IMR-90 (cell line): Measurements from ENCODE around the gene PLD5. TPM values are rescaled to one million over a fixed set of nuclear protein-coding genes. Genes with fewer than 3 reads are reported as not detected.

ENCODE experiments used
- ATAC-seq: fragments of 200-7000 bp; cut with Tn5 transposase; 2 replicates; pipeline ENCODE4 v1.9.1; 2020; ENCODE audit warnings: low read depth, mild to moderate bottlenecking, moderate library complexity
- BruUV-seq: library from RNA; stranded (reverse); fragments of 400-500 nt; replicated peaks from 2 replicates; lab custom pipeline; 2021; lab: Mats Ljungman, UMichigan
- CTCF ChIA-PET: fragments of 300-600 bp; formaldehyde crosslinking; extraction: SDS; loops from one replicate; lab custom pipeline; 2021; ENCODE audit warnings: antibody characterized with exemption; lab: Yijun Ruan, JAX
- POLR2A ChIA-PET: fragments of 300-600 bp; sonication (Branson Sonifier 250); formaldehyde crosslinking; loops from one replicate; lab custom pipeline; 2022; ENCODE audit warnings: antibody characterized with exemption; ENCODE audit not compliant: unreplicated experiment; lab: Charles Lee
- DNase-seq: peaks from one replicate; pipeline ENCODE4 v3.0.0; 2013
- H2AFZ ChIP-seq: replicated peaks from 2 replicates; pipeline ENCODE3; 2013; ENCODE audit warnings: low read length, mild to moderate bottlenecking; ENCODE audit not compliant: poor library complexity
- H2AK5ac ChIP-seq: 2 replicates; pipeline ENCODE4 v1.6.1; 2013; ENCODE audit warnings: low read depth, low read length, inconsistent platforms
- H2AK9ac ChIP-seq: replicated peaks from 2 replicates; pipeline ENCODE3; 2013; ENCODE audit warnings: mild to moderate bottlenecking, low read depth, low read length, moderate library complexity; ENCODE audit not compliant: poor library complexity
- H2BK120ac ChIP-seq: 2 replicates; pipeline ENCODE4 v1.6.1; 2013; ENCODE audit warnings: low read depth, low read length, inconsistent platforms
- H2BK15ac ChIP-seq: 3 replicates; pipeline ENCODE4 v1.6.1; 2013; ENCODE audit warnings: low read depth, low read length, inconsistent platforms
- H2BK20ac ChIP-seq: 2 replicates; pipeline ENCODE4 v1.6.1; 2013; ENCODE audit warnings: low read depth, mild to moderate bottlenecking, inconsistent platforms, low read length, moderate library complexity
- H2BK5ac ChIP-seq: 2 replicates; pipeline ENCODE4 v1.6.1; 2013; ENCODE audit warnings: mild to moderate bottlenecking, low read depth, low read length, inconsistent platforms; ENCODE audit not compliant: poor library complexity, severe bottlenecking
- H3K14ac ChIP-seq: replicated peaks from 2 replicates; pipeline ENCODE4 v1.6.1; 2013; ENCODE audit warnings: low read depth, low read length, inconsistent platforms
- H3K18ac ChIP-seq: 2 replicates; pipeline ENCODE4 v1.6.1; 2013; ENCODE audit warnings: low read depth, low read length, control low read depth
- H3K23ac ChIP-seq: 2 replicates; pipeline ENCODE4 v1.6.1; 2013; ENCODE audit warnings: low read depth, low read length, inconsistent platforms
- H3K27ac ChIP-seq: 2 replicates; pipeline ENCODE4 v1.5.1; 2013; ENCODE audit warnings: mild to moderate bottlenecking, control low read depth, low read length; ENCODE audit not compliant: insufficient read depth
- H3K27me3 ChIP-seq: 2 replicates; pipeline ENCODE4 v1.6.1; 2013; ENCODE audit warnings: low read length; ENCODE audit not compliant: control insufficient read depth, insufficient read depth
- H3K36me3 ChIP-seq: 2 replicates; pipeline ENCODE4 v1.6.1; 2013; ENCODE audit warnings: low read length, mixed read lengths; ENCODE audit not compliant: control insufficient read depth, insufficient read depth
- H3K4ac ChIP-seq: 2 replicates; pipeline ENCODE4 v1.6.1; 2013; ENCODE audit warnings: low read depth, low read length, inconsistent platforms
- H3K4me1 ChIP-seq: 2 replicates; pipeline ENCODE4 v1.6.1; 2013; ENCODE audit warnings: low read length, mixed read lengths; ENCODE audit not compliant: control insufficient read depth, insufficient read depth
- H3K4me2 ChIP-seq: 2 replicates; pipeline ENCODE4 v1.6.1; 2013; ENCODE audit warnings: low read depth, mild to moderate bottlenecking, control low read depth, low read length, moderate library complexity
- H3K4me3 ChIP-seq: 2 replicates; pipeline ENCODE4 v1.5.1; 2013; ENCODE audit warnings: low read depth, mild to moderate bottlenecking, control low read depth, low read length, moderate library complexity; ENCODE audit not compliant: insufficient read depth
- H3K56ac ChIP-seq: 2 replicates; pipeline ENCODE4 v1.6.1; 2013; ENCODE audit warnings: low read length, inconsistent platforms; ENCODE audit not compliant: insufficient read depth; ENCODE audit errors: extremely low read depth
- H3K79me1 ChIP-seq, 2 experiments: 2 replicates each; pipeline ENCODE4 v1.6.1; 2013; ENCODE audit warnings: low read length in 2 of 2, inconsistent platforms in 1 of 2, low read depth in 1 of 2
- H3K9ac ChIP-seq: 2 replicates; pipeline ENCODE4 v1.6.1; 2013; ENCODE audit warnings: low read depth, low read length, control low read depth
- H3K9me1 ChIP-seq: 2 replicates; pipeline ENCODE4 v1.6.1; 2013; ENCODE audit warnings: low read length, inconsistent platforms; ENCODE audit not compliant: insufficient read depth
- H3K9me3 ChIP-seq: 2 replicates; pipeline ENCODE4 v1.6.1; 2013; ENCODE audit warnings: low read length; ENCODE audit not compliant: control insufficient read depth, insufficient read depth
- H4K20me1 ChIP-seq: 2 replicates; pipeline ENCODE4 v1.6.1; 2013; ENCODE audit warnings: low read length, inconsistent platforms; ENCODE audit not compliant: insufficient read depth
- H4K5ac ChIP-seq: 2 replicates; pipeline ENCODE4 v1.6.1; 2013; ENCODE audit warnings: mild to moderate bottlenecking, low read depth, low read length, control low read depth
- H4K8ac ChIP-seq, 2 experiments: 2 replicates each; pipeline ENCODE4 v1.6.1; 2013; ENCODE audit warnings: low read depth in 2 of 2, low read length in 2 of 2, control low read depth in 1 of 2, inconsistent platforms in 1 of 2
- H4K91ac ChIP-seq: 2 replicates; pipeline ENCODE4 v1.6.1; 2013; ENCODE audit warnings: low read depth, low read length, inconsistent platforms; ENCODE audit not compliant: insufficient read depth
- BHLHE40 ChIP-seq: fragments of 150-350 bp; IDR thresholded peaks from 2 replicates; pipeline ENCODE4 v1.6.1; 2016; ENCODE audit warnings: mild to moderate bottlenecking, low read depth, low read length
- CEBPB ChIP-seq: IDR thresholded peaks from 2 replicates; pipeline ENCODE4 v1.6.1; 2012; ENCODE audit warnings: low read depth, low read length, improper control_type of control experiment
- CHD1 ChIP-seq: IDR thresholded peaks from 2 replicates; pipeline ENCODE4 v1.6.1; 2012; ENCODE audit warnings: low read depth, low read length, improper control_type of control experiment
- CTCF ChIP-seq: conservative IDR thresholded peaks from 2 replicates; pipeline ENCODE4 v1.5.1; 2012; ENCODE audit warnings: mild to moderate bottlenecking, low read depth, low read length, improper control_type of control experiment
- FOS ChIP-seq: fragments of 150-350 bp; IDR thresholded peaks from 2 replicates; pipeline ENCODE4 v1.6.1; 2016; ENCODE audit warnings: low read depth, low read length
- MAFK ChIP-seq: IDR thresholded peaks from 2 replicates; pipeline ENCODE4 v1.6.1; 2012; ENCODE audit warnings: low read depth, low read length, improper control_type of control experiment
- MAZ ChIP-seq: IDR thresholded peaks from 2 replicates; pipeline ENCODE4 v1.6.1; 2012; ENCODE audit warnings: low read depth, mild to moderate bottlenecking, low read length, improper control_type of control experiment, moderate library complexity, borderline replicate concordance
- MXI1 ChIP-seq: IDR thresholded peaks from 2 replicates; pipeline ENCODE4 v1.6.1; 2012; ENCODE audit warnings: low read depth, mild to moderate bottlenecking, low read length, moderate library complexity, borderline replicate concordance
- NFE2L2 ChIP-seq: fragments of 150-350 bp; IDR thresholded peaks from 2 replicates; pipeline ENCODE4 v1.6.1; 2016; ENCODE audit warnings: low read depth, mild to moderate bottlenecking, low read length
- POLR2A ChIP-seq: IDR thresholded peaks from 2 replicates; pipeline ENCODE4 v1.6.1; 2012; ENCODE audit warnings: mild to moderate bottlenecking, low read depth, low read length
- RAD21 ChIP-seq: IDR thresholded peaks from 2 replicates; pipeline ENCODE4 v1.6.1; 2012; ENCODE audit warnings: low read length, improper control_type of control experiment
- RCOR1 ChIP-seq: IDR thresholded peaks from 2 replicates; pipeline ENCODE4 v1.6.1; 2012; ENCODE audit warnings: mild to moderate bottlenecking, low read length, improper control_type of control experiment; ENCODE audit not compliant: insufficient replicate concordance
- RFX5 ChIP-seq: IDR thresholded peaks from 2 replicates; pipeline ENCODE4 v1.8.0; 2012; ENCODE audit warnings: low read depth, mild to moderate bottlenecking, low read length, moderate library complexity
- SMC3 ChIP-seq: fragments of 150-350 bp; IDR thresholded peaks from 2 replicates; pipeline ENCODE4 v1.6.1; 2016; ENCODE audit warnings: low read depth, mild to moderate bottlenecking, antibody characterized with exemption, low read length, moderate library complexity
- WGBS, 2 experiments: methylation state at CpG; one replicate each; pipeline versions ENCODE4 v1.1.5 to v1.1.7; 2013; ENCODE audit warnings: missing lambda C conversion rate in 2 of 2; ENCODE audit not compliant: insufficient read length in 1 of 2; ENCODE audit errors: extremely low coverage in 2 of 2; 5-methylcytosine and 5-hydroxymethylcytosine counted together
- dilution Hi-C: fragments of 300-500 bp; cut with HindIII; formaldehyde crosslinking; loops from one replicate; pipeline ENCODE4 v1.14.3; 2018; ENCODE audit warnings: low sequenced_read_pairs; ENCODE audit not compliant: unreplicated experiment
- in situ Hi-C: fragments of 300-500 bp; cut with MboI; formaldehyde crosslinking; loops from 3 replicates; pipeline ENCODE4 v1.14.3; 2019; ENCODE audit warnings: low sequenced_read_pairs, inconsistent platforms, mixed read lengths
- intact Hi-C: fragments of 100-400 bp; cut with micrococcal nuclease; formaldehyde crosslinking; loops from 2 replicates; pipeline ENCODE4 v1.10.0; 2022
- polyA plus RNA-seq, 3 experiments: library from polyadenylated mRNA; depleted of rRNA; stranded (reverse); fragments of >200 nt; gene quantifications; 2 replicates each; pipeline ENCODE4 v1.2.3, GENCODE V29; 2012; ENCODE audit warnings: low replicate concordance in 1 of 3
- total RNA-seq: library from RNA; depleted of rRNA; stranded (reverse); fragments of >200 nt; gene quantifications from 2 replicates; pipeline ENCODE4 v1.2.3, GENCODE V29; 2012
- TF ChIP-seq, protein P1 (sequence below): fragments of 150-350 bp; IDR thresholded peaks from 2 replicates; pipeline ENCODE4 v1.6.1; 2016; ENCODE audit warnings: low read depth, mild to moderate bottlenecking, low read length, moderate library complexity, borderline replicate concordance
- TF ChIP-seq, protein P2 (sequence below): fragments of 150-350 bp; IDR thresholded peaks from 2 replicates; pipeline ENCODE4 v1.6.1; 2017; ENCODE audit warnings: mild to moderate bottlenecking, antibody characterized with exemption, low read length, low read depth

The PLD5 gene
- total and polyA plus RNA-seq, 2 of the 4 experiments (the other 2 are of a cell fraction): not detected

- H2BK20ac ChIP-seq: no peak overlapping the region
- no peak overlapping the region for H4K5ac ChIP-seq
- no peak overlapping the region for H3K18ac ChIP-seq
- H3K4me1 ChIP-seq: no peaks in the 10 kb centered on the region
- no peak overlapping the region for H4K91ac ChIP-seq
- no peak overlapping the region for H3K56ac ChIP-seq
- no peak overlapping the region for H4K8ac ChIP-seq
- H3K79me1 ChIP-seq: no peaks in the 10 kb centered on the region
- H3K23ac ChIP-seq: no peak overlapping the region
- H2AK9ac ChIP-seq: no peak overlapping the region
- H2BK5ac ChIP-seq: no peak overlapping the region
- no peak overlapping the region for H3K4me2 ChIP-seq
- H3K36me3 ChIP-seq: no peaks in the 10 kb centered on the region
- no peak overlapping the region for H3K4ac ChIP-seq
- dilution Hi-C loops (no loop called here), in situ Hi-C loops (no loop called here), intact Hi-C loops (no loop called here)
- no TSS peak for BruUV-seq
- no peak overlapping the region for H3K9ac ChIP-seq
- no peak for TF ChIP-seq MAFK
- TF ChIP-seq, protein P1, sequence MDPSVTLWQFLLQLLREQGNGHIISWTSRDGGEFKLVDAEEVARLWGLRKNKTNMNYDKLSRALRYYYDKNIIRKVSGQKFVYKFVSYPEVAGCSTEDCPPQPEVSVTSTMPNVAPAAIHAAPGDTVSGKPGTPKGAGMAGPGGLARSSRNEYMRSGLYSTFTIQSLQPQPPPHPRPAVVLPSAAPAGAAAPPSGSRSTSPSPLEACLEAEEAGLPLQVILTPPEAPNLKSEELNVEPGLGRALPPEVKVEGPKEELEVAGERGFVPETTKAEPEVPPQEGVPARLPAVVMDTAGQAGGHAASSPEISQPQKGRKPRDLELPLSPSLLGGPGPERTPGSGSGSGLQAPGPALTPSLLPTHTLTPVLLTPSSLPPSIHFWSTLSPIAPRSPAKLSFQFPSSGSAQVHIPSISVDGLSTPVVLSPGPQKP: no peak
- no peak for TF ChIP-seq NFE2L2
- TF ChIP-seq RAD21: no peak
- no peak for TF ChIP-seq FOS
- TF ChIP-seq RCOR1: no peak
- no peak for TF ChIP-seq CTCF
- no peak for TF ChIP-seq MAZ
- TF ChIP-seq RFX5: no peak
- no peak for TF ChIP-seq POLR2A
- TF ChIP-seq CHD1: no peak
- TF ChIP-seq MXI1: no peak
- no peak for TF ChIP-seq BHLHE40
- no peak for TF ChIP-seq CEBPB
- no peak for TF ChIP-seq SMC3
- TF ChIP-seq, protein P2, sequence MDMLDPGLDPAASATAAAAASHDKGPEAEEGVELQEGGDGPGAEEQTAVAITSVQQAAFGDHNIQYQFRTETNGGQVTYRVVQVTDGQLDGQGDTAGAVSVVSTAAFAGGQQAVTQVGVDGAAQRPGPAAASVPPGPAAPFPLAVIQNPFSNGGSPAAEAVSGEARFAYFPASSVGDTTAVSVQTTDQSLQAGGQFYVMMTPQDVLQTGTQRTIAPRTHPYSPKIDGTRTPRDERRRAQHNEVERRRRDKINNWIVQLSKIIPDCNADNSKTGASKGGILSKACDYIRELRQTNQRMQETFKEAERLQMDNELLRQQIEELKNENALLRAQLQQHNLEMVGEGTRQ: no peak
- ChIA-PET POLR2A (no interaction called here), CTCF (no interaction called here)
- WGBS, 2 experiments: no CpG with 5 or more reads among the region's 5 CpGs
- no peak overlapping the region for H3K27ac ChIP-seq
- no peak overlapping the region for H3K14ac ChIP-seq
- no peak overlapping the region for H2AK5ac ChIP-seq
- H2BK120ac ChIP-seq: no peak overlapping the region
- H4K20me1 ChIP-seq: no peaks in the 10 kb centered on the region
- H2AFZ ChIP-seq: no peak overlapping the region
- H3K27me3 ChIP-seq: no peaks in the 10 kb centered on the region
- no peaks in the 10 kb centered on the region for H3K9me1 ChIP-seq
- no peak overlapping the region for H2BK15ac ChIP-seq
- DNase-seq (no peak), ATAC-seq (no peak)
- H3K9me3 ChIP-seq: peaks cover 26% of the 10 kb centered on the region
- H3K4me3 ChIP-seq: no peak overlapping the region
Observed at GRCh38 chr1:242089911-242090310, 434.6 kb downstream of the PLD5 start.
